HAP-1 (cell line): ENCODE results near the gene FUT2.

Experiments used
- DNase-seq, 2 experiments: peaks; one replicate each; pipeline ENCODE4 v3.0.0-alpha.2; 2016 to 2020; ENCODE audit warnings: low spot score in 2 of 2
- H3K27me3 ChIP-seq: fragments of 250-450 bp; sonication (Bioruptor Pico); 2 replicates; pipeline ENCODE4 v1.5.1; 2020; ENCODE audit warnings: low read depth, mild to moderate bottlenecking, moderate library complexity
- H3K36me3 ChIP-seq: fragments of 250-450 bp; sonication (Bioruptor Pico); replicated peaks from 2 replicates; pipeline ENCODE4 v1.5.1; 2020; ENCODE audit warnings: mild to moderate bottlenecking
- H3K4me1 ChIP-seq: fragments of 250-450 bp; sonication (Bioruptor Pico); 2 replicates; pipeline ENCODE4 v1.5.1; 2020; ENCODE audit warnings: mild to moderate bottlenecking
- H3K4me3 ChIP-seq: fragments of 250-450 bp; sonication (Bioruptor Pico); 2 replicates; pipeline ENCODE4 v1.5.1; 2020; ENCODE audit warnings: mild to moderate bottlenecking, moderate library complexity
- H3K9me3 ChIP-seq: fragments of 250-450 bp; sonication (Bioruptor Pico); 2 replicates; pipeline ENCODE4 v1.5.1; 2020; ENCODE audit warnings: mild to moderate bottlenecking, moderate library complexity
- in situ Hi-C: fragments of 300-500 bp; cut with MboI; formaldehyde crosslinking; loops from 3 replicates; pipeline ENCODE4 v1.14.3; 2020; ENCODE audit warnings: low sequenced_read_pairs, inconsistent platforms, mixed read lengths

Gene FUT2

GRCh38 chr19:48750351-48750750 lies 54.6 kb downstream of the FUT2 start:
- Histone ChIP-seq H3K4me1 (peaks cover 8% of the 10 kb centered on the region), H3K36me3 (no peaks in the 10 kb centered on the region; the same call in 1 of the 2 replicates), H3K4me3 (no peak overlapping the region), H3K9me3 (no peaks in the 10 kb centered on the region), H3K27me3 (no peaks in the 10 kb centered on the region)
- DNase-seq = no peak
- in situ Hi-C loops = no loop called here

DNA sequence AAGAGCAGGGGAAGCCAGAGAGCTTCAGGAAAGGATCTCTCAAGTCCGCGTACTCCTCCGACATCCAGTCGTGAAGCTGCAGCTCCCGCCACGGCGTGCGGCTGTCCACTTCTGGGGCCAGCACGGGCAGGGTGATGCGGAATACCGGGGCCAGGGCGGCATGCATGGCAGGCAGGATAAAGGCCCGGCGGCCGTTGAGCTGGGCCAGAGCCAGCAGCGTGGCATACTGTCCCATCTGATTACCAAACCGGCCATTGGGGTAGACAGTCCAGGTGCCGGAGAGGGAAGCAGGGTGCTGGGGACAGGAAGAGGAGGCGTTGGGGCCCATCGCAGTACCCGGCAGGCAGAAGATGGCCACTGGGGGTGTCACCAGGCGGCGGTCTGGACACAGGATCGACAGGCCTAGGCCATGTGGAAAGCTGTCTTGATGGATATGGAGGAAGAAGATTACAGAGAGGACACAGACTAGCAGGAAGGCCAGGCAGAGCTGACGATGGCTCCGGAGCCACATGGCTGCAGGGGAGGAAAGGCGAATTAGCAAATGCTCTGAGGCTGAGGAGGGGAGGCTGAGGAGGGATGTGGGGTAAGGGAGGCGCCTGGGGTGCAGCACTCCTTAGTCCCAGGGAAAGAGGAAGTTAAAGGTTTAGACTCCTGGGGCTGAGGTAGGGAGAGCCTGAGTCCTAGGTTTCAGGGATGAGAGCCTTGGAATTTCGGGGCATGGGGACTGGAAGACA lies 55.2 kb downstream of the FUT2 start:
- H3K9me3 ChIP-seq = no peaks in the 10 kb centered on the region
- peaks cover 8% of the 10 kb centered on the region for H3K4me1 ChIP-seq
- H3K4me3 ChIP-seq = no peak overlapping the region
- no peak for DNase-seq
- H3K27me3 ChIP-seq = no peaks in the 10 kb centered on the region
- in situ Hi-C loops = no loop called here
- no peaks in the 10 kb centered on the region; the same call in 1 of the 2 replicates for H3K36me3 ChIP-seq

- Histone ChIP-seq H3K27me3 (no peaks in the 10 kb centered on the region), H3K4me1 (peaks cover 8% of the 10 kb centered on the region), H3K9me3 (no peaks in the 10 kb centered on the region), H3K4me3 (peak overlapping the region; percentile 48), H3K36me3 (no peaks in the 10 kb centered on the region; the same call in 1 of the 2 replicates)
- in situ Hi-C loops = no loop called here
- no peak for DNase-seq
These were observed 56.2 kb downstream of the FUT2 start for GRCh38 chr19:48751845-48752495.

DNA sequence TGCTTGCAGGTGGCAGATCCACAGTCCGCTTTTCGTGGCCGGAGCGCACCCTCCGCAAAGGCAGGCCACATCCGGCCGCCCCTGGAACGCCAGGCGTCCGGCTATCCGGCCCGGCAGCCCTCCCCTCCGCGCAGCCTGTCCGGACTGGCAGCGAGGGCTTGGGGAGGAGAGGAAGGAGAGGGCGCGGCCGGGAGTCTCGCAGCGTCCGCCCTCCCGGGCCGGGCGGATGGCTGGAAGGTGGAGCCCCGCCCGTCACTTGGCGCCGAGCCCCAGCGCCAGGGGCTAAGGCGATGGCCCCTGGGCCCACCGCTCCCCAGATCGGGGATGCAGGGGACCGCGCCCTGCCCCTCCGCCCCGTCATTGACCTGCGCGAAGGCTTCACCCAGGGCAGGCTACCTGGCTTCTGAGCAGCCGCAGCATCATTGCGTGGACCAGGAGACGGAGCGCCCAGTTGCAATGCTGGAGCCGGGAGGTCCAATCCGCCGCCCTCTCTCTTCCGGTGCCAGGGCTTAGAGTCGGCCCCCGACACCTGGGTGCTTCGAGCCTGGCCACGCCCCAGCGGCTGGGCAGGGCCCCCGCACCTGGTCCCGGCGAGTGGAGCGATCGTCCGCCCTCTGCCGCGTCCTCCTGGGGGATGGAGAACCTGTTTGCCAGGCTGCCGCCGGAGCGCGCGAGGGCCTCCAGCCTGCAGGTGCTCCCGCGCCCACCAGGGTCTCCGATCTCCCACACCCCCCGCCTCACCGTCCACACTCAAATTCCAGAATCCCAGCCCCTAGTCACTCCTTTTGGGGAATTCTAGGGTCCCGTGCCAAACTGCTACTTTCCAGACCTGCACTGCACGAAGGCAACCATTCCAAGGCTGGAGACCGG lies 57.0 kb downstream of the FUT2 start, which contains the start of gene FUT1:
FUT1 (minus strand) TSS at position 146 of the 870 bp plus-strand sequence. CDS start 1,360 bp downstream, outside the sequence.
- peaks cover 8% of the 10 kb centered on the region for H3K4me1 ChIP-seq
- in situ Hi-C loops = no loop called here
- H3K4me3 ChIP-seq = peak within 1 kb of the TSS; percentile 48
- H3K36me3 ChIP-seq = no peaks in the 10 kb centered on the region; the same call in 1 of the 2 replicates
- no peaks in the 10 kb centered on the region for H3K9me3 ChIP-seq
- peak; percentile 52 to 82 for DNase-seq
- H3K27me3 ChIP-seq = no peaks in the 10 kb centered on the region

DNA sequence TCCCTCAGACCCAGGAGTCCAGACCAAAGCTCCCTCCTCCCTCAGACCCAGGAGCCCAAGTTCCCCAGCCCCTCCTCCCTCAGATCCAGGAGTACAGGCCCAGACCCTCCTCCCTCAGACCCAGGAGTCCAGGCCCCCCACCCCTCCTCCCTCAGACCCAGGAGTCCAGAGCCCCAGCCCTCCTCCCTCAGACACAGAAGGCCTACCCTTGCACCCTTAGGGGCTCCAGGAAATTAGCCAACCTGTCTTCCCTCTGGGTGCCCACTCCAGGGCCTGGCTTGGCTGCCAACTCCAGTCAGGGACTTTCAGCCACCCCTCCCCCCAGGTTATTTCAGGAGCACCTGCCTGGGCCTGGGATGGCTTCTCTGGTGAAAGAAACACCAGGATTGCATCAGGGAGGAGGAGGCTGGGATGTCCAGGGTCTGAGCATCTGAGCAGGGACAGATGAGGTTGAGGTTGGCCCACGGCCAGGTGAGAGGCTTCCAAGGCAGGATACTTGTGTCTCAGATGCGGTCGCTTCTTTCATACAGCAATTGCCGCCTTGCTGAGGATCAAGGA lies 59.4 kb downstream of the FUT2 start, which contains the start of gene FGF21:
FGF21 (plus strand) TSS at position 441 of the 558 bp plus-strand sequence. CDS start 713 bp downstream, outside the sequence.
- Histone ChIP-seq H3K36me3 (no peaks in the 10 kb centered on the region), H3K27me3 (0 out of 2 replicates have a peak, but pooled peaks cover 3% of the 10 kb centered on the region), H3K4me3 (no peak within 1 kb of the TSS), H3K9me3 (no peaks in the 10 kb centered on the region; the same call in 1 of the 2 replicates), H3K4me1 (peaks cover 8% of the 10 kb centered on the region)
- no peak for DNase-seq
- in situ Hi-C loops = no loop called here
